Progenitor cell of endocrine pancreas (in vitro differentiated cells): Measurements from ENCODE around the gene ZBTB34. TPM values are rescaled to one million over a fixed set of nuclear protein-coding genes. Genes with fewer than 3 reads are reported as not detected.
A peak's percentile ranks its signal among the peaks of the same experiment; 100 is the strongest.

ENCODE experiments used
- DNase-seq: peaks from one replicate; pipeline ENCODE4 v3.0.0; 2021; ENCODE audit warnings: low spot score; ENCODE audit not compliant: unreplicated experiment
- H3K27ac Mint-ChIP-seq: 2 replicates; pipeline ENCODE4 v1.8.0; 2021; ENCODE audit warnings: mild to moderate bottlenecking, moderate library complexity, mixed read lengths
- H3K27me3 Mint-ChIP-seq: 2 replicates; pipeline ENCODE4 v1.8.0; 2021; ENCODE audit warnings: mixed read lengths
- H3K36me3 Mint-ChIP-seq: 2 replicates; pipeline ENCODE4 v1.8.0; 2022; ENCODE audit warnings: mixed read lengths; ENCODE audit not compliant: insufficient read depth
- H3K4me1 Mint-ChIP-seq: 2 replicates; pipeline ENCODE4 v1.8.0; 2021; ENCODE audit warnings: low read depth, mixed read lengths
- H3K4me3 Mint-ChIP-seq: 2 replicates; pipeline ENCODE4 v1.8.0; 2021; ENCODE audit warnings: low read depth, mild to moderate bottlenecking, moderate library complexity, mixed read lengths
- H3K9me3 Mint-ChIP-seq: 2 replicates; pipeline ENCODE4 v1.8.0; 2021; ENCODE audit warnings: low read depth, mixed read lengths
- CTCF ChIP-seq: fragments of 200-600 bp; sonication (generic); IDR thresholded peaks from one replicate; pipeline ENCODE4 v1.5.0; 2021; ENCODE audit warnings: antibody characterized with exemption, mild to moderate bottlenecking; ENCODE audit not compliant: unreplicated experiment
- total RNA-seq: library from RNA; stranded (reverse); gene quantifications from 2 replicates; pipeline ENCODE4 v1.2.1, GENCODE V29; 2021

Gene ZBTB34
- total RNA-seq, 1 donor from 2014 or later, result 21.5 TPM

DNA sequence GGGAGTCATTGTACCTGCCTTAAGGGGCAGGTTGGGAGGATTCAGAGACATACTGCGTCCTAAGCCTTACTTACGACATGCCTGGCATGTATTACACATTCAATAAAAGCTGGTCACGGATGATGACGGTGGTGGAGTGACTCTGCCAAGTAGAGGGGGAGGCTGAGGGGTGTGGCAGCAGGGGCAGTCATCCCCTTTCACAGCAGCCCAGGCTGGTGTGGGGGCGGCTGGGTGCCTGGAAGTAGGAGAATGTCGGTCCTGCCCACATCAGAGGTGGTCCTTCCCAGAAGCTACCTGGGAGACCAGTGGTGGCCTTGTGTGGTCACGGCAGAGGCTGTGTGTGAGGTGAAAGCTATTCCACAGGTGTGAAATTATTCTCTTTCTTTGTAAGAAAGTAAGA lies 8.9 kb downstream of the ZBTB34 start:
- H3K27me3 Mint-ChIP-seq, result no peaks in the 10 kb centered on the region
- H3K27ac Mint-ChIP-seq, result no peak overlapping the region
- H3K4me3 Mint-ChIP-seq, result no peak overlapping the region
- no peak for TF ChIP-seq CTCF
- peaks cover 10% of the 10 kb centered on the region for H3K36me3 Mint-ChIP-seq
- H3K9me3 Mint-ChIP-seq, result no peaks in the 10 kb centered on the region
- H3K4me1 Mint-ChIP-seq, result peaks cover 9% of the 10 kb centered on the region
- DNase-seq, result no peak

- Mint-ChIP-seq H3K4me1 (peaks cover 14% of the 10 kb centered on the region), H3K4me3 (no peak overlapping the region), H3K27me3 (no peaks in the 10 kb centered on the region), H3K9me3 (no peaks in the 10 kb centered on the region), H3K36me3 (peaks cover 7% of the 10 kb centered on the region), H3K27ac (no peak overlapping the region)
- DNase-seq, result no peak
- TF ChIP-seq CTCF, result no peak
These were observed 12.1 kb downstream of the ZBTB34 start for GRCh38 chr9:126872516-126872915.

GRCh38 chr9:126874546-126875314 lies 14.3 kb downstream of the ZBTB34 start:
- H3K27ac Mint-ChIP-seq, result no peak overlapping the region
- no peak for TF ChIP-seq CTCF
- peaks cover 8% of the 10 kb centered on the region for H3K36me3 Mint-ChIP-seq
- peaks cover 13% of the 10 kb centered on the region for H3K4me1 Mint-ChIP-seq
- no peak for DNase-seq
- no peaks in the 10 kb centered on the region for H3K27me3 Mint-ChIP-seq
- H3K4me3 Mint-ChIP-seq, result no peak overlapping the region
- no peaks in the 10 kb centered on the region for H3K9me3 Mint-ChIP-seq

DNA sequence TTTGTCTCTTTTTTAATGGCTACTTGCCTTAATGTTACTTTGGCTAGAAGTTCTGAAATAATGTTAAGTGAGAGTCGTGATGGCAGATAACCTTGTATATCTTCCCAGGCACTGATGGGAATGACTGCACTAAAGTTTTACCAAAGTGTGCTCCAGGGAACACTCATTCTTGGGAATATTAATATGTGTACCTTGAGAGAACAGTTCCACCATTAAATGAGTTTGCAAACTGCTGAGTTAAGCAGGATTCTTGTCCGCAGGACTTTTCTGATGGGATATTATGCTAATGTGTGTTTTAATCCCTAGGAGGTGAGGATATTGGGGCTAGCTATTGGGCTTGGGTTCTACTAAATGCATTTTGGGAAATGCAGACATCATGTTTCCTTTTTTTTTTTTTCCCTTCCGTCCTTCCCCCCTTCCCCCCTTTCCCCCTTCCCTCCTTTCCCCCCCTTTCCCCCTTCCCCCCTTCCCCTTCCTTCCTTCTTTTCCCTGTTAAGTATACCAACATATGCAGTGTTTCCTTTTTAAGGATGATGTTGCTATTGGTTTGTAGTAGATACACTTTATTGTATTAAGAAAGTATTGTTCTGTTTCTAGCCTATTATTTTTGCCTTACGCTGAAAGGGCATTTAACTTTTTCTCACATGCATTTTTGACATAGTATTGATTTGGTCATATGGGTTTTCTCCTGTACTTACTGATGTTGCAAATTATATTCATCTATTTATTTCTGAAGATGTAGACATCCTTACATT lies 15.5 kb downstream of the ZBTB34 start:
- Mint-ChIP-seq H3K27ac (peak overlapping the region; percentile 96), H3K27me3 (no peaks in the 10 kb centered on the region), H3K4me3 (no peak overlapping the region), H3K4me1 (peaks cover 8% of the 10 kb centered on the region), H3K36me3 (peaks cover 19% of the 10 kb centered on the region), H3K9me3 (no peaks in the 10 kb centered on the region)
- no peak for TF ChIP-seq CTCF
- DNase-seq, result no peak

GRCh38 chr9:126876531-126876930 lies 16.1 kb downstream of the ZBTB34 start:
- no peak for TF ChIP-seq CTCF
- peak overlapping the region; percentile 96 for H3K27ac Mint-ChIP-seq

More at GRCh38 chr9:126876531-126876930, 16.1 kb downstream of the ZBTB34 start:
- H3K4me3 Mint-ChIP-seq, result no peak overlapping the region
- H3K4me1 Mint-ChIP-seq, result peaks cover 8% of the 10 kb centered on the region
- peaks cover 19% of the 10 kb centered on the region for H3K36me3 Mint-ChIP-seq
- DNase-seq, result no peak
- H3K9me3 Mint-ChIP-seq, result no peaks in the 10 kb centered on the region
- no peaks in the 10 kb centered on the region for H3K27me3 Mint-ChIP-seq
